Stimulated activated CD4-positive, alpha-beta T cell treated with anti-CD3 and anti-CD28 coated beads, Interleukin-2, amount 100 ng/mL, for 48 hours (primary cell): Measurements from ENCODE around the gene PDZD8.

Experiments used
- DNase-seq, 2 donors: peaks; one replicate each; pipeline ENCODE4 v3.0.0-alpha.2; 2020

The PDZD8 gene

GRCh38 chr10:117391436-117392205 is 16.4 kb upstream of the PDZD8 start:
- DNase-seq = no peak

- DNase-seq = no peak
These were observed 15.2 kb upstream of the PDZD8 start for GRCh38 chr10:117390420-117390819.

GRCh38 chr10:117386805-117387204 is 11.6 kb upstream of the PDZD8 start:
- DNase-seq = no peak

- DNase-seq = no peak
These were observed 7.6 kb upstream of the PDZD8 start for GRCh38 chr10:117382861-117383260.

- peak in 1 of 2 donors; percentile 47 for DNase-seq
These were observed 507 bp downstream of the PDZD8 start for GRCh38 chr10:117374506-117375359.

GRCh38 chr10:117373823-117374505 is 1.3 kb downstream of the PDZD8 start:
- DNase-seq = peak; percentile 10 to 12

GRCh38 chr10:117370205-117370604 is 5.0 kb downstream of the PDZD8 start:
- DNase-seq = no peak

GRCh38 chr10:117367718-117368117 is 7.5 kb downstream of the PDZD8 start:
- no peak for DNase-seq

- no peak for DNase-seq
These were observed 8.5 kb downstream of the PDZD8 start for GRCh38 chr10:117366741-117367140.

- no peak for DNase-seq
These were observed 9.6 kb downstream of the PDZD8 start for GRCh38 chr10:117365612-117366011.

GRCh38 chr10:117364110-117364960 is 10.9 kb downstream of the PDZD8 start:
- DNase-seq = no peak

GRCh38 chr10:117363028-117363427 is 12.2 kb downstream of the PDZD8 start:
- DNase-seq = no peak

- no peak for DNase-seq
These were observed 12.9 kb downstream of the PDZD8 start for GRCh38 chr10:117362313-117362712.

GRCh38 chr10:117360994-117361667 is 14.1 kb downstream of the PDZD8 start:
- DNase-seq = no peak

GRCh38 chr10:117360016-117360415 is 15.2 kb downstream of the PDZD8 start:
- DNase-seq = no peak

GRCh38 chr10:117355072-117355471 is 20.2 kb downstream of the PDZD8 start:
- no peak for DNase-seq

GRCh38 chr10:117353684-117354083 is 21.6 kb downstream of the PDZD8 start:
- no peak for DNase-seq

- DNase-seq = no peak
These were observed 22.5 kb downstream of the PDZD8 start for GRCh38 chr10:117352724-117353123.

GRCh38 chr10:117351996-117352395 is 23.2 kb downstream of the PDZD8 start:
- DNase-seq = no peak

GRCh38 chr10:117351558-117351957 is 23.7 kb downstream of the PDZD8 start:
- no peak for DNase-seq

- no peak for DNase-seq
These were observed 24.3 kb downstream of the PDZD8 start for GRCh38 chr10:117350909-117351308.

GRCh38 chr10:117348236-117348635 is 27.0 kb downstream of the PDZD8 start:
- DNase-seq = no peak
